GM19240 (cell line): Measurements from ENCODE around the gene HNRNPR.

Experiments used
- DNase-seq: peaks from one replicate; pipeline ENCODE4 v3.0.0; 2011; ENCODE audit warnings: low spot score; ENCODE audit not compliant: insufficient read length

The HNRNPR gene

DNA sequence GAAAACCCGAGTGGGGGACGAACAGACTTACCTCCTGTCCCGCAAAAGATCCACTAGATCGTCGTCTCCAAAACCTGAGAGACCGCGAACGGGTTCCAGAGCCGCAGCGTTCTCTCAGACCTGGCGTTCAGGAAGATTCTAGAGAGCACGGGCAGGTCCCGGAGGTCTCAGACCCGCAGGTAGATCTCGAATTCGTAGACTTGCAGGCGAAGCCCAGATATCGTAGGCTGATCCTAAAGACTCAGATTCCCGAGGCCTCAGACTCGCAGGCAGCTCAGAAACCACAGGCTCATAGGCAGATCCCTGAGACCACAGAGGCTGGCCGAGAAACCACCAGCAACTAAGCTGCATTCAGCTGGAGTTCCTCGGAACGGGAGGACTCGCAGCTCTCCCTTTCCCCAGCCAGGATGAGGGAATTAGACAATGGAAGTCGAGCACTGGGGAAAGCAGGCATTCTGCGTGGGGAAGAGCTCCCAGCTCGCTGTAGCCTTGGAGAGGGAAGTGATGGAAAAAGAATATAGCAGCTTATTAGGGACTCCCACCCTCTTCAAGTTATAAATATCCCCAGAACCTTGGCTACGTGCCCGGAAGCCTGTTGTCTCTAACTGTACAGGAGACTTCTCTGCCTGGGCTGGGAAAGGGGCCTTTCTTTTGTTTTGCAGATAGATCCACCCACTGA is 25.4 kb upstream of the HNRNPR start, which contains the start of gene ZNF436:
Gene ZNF436 (minus strand): TSS at position 502 of the 679 bp plus-strand sequence. CDS start 1,831 bp downstream, outside the sequence.
- DNase-seq = no peak

DNA sequence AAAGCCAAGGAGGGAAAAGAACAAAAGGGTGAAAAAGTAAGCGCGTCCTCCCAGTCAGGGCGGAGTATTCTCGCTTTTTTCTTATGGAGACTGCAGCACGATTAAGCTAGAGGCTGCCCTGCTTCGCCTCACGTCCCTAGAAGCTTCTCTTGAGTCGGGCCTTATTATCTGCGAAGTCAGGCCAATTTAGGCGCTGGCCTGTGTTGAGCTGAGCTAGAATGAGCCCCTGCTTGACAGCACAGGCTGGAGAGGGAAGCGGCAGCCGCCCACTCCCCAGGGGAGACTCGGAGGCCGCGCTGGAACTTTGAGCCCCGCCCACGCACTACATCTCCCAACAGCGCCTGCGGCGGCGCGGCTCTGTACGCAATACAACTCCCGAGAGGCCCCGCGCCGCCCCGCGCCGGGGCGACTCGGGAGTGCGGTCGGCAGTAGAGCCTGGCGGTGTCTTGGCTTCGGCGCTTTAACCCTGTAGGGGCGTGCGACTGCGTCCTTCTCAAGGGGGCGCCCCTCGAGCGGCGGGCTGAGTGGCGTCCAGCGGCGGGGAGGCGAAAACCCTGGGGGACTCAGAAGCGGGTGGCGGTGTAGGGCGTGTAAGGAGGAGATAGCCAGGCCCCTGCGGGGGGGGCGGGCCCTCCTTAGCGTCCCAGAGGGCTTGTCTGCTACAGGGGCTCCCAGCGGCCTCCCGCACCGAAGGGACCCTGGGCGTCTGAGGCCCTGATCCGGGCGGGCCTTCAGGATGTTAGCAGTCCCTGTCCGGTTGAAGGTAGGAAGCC is 24.7 kb upstream of the HNRNPR start:
- DNase-seq = peak; percentile 52

DNA sequence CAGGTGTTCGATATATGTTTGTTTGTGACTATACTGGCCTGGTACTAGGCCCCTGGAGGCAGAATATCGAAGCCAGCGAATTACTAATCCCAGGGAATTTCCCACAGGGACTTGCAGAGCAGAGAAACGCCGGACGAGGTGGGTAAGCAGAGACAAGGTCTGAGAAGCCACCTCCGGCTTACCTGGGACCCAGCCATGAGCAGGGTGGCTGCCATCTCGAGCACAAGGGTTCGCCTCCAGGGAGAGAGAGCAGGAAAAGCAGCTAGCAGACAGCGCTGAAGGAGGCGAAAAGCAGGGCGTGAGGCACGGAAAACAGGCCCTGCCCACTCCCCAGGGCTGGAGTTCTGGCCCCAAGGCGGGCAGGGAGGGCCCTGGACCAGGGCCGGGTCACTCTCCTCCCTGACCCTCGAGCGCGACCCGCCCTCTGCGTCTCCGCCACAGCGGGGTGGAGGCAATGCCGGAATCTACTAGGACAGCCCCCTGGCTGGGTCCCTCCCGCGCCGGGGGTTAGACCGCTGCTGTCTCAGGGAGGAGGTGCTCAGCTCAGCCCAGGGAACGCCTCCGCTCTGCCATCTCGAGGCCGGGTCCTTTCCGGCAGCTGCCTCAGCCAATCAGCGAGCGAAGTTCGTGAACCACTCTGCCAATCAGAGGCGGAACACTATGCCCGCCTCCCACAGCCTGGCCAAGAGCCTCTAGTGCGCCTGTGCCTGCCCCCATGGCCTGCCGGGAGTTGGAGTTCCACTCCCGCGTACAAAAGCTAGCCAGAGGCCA is 23.9 kb upstream of the HNRNPR start:
- DNase-seq = peak; percentile 95

DNA sequence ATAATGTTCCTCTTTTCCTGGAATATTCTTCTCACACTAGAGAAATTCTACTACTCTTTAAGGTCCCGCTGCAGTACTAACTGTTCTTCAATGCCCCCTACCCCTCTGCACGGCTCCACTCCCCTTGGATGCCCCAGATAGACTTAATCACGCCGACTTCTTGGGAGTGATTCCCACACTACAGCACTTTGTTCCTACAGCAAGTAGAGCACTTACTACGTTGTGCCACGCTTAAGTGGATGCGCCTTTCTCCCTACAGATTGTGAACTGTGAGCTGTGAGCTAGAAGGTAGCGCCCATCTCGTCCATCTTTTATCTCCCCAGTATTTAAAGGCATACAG is 23.3 kb upstream of the HNRNPR start:
- DNase-seq = no peak

DNA sequence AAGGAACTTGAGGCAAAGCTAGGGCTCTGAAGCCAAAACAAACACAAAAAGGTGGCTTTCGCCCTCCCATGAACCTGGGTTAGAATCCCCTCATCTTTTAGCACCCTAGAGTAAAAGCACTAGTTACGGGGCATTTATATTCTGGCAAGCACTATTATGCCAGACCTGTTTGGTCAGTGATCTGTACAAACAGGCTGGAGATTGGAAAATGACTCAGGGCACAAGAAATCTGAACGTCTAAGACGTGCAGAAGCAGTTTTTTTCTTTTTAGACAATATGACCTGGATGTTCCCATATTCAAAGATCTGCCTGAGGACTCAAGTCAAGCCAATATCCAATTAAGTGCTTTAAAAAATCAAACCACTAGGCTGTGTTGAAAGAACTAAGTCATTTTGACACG is 22.5 kb upstream of the HNRNPR start:
- DNase-seq = no peak

DNA sequence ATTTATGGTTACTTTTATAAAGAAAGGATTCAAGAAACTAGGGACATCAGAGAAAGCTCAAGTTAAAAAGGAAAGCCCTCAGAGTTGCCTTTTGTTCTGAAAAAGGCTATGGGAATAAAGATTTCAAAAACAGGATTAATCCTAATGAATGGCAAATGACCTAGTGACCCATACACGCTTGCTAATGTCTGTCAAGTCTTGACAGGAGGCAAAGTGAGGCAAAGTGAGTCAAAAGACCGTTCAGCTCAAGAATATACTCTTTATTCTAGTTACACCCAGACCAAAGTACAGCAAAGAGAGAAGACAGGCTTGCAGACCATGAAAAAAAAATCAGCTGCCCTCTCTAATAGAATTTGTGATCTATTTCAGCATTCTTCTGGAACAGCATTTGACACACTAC is 22.1 kb upstream of the HNRNPR start:
- no peak for DNase-seq

DNA sequence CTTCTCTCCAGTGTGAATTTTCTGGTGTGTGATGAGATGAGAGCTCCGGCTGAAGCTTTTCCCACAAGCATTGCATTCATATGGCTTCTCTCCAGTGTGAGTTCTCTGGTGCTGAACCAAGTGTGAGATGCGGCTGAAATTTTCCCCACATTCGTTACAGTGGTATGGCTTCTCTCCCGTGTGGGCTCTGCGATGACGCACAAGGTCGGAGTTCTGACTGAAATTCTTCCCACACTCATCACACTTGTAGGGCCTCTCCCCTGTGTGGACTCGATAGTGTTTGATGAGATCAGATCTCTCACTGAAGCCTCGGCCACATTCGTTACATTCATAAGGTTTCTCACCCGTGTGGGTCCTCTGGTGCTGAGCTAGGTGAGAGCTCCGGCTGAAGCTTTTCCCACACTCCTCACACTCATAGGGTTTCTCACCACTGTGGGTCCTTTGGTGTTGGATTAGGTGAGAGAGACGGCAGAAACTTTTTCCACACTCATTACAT is 18.2 kb upstream of the HNRNPR start:
- no peak for DNase-seq

DNA sequence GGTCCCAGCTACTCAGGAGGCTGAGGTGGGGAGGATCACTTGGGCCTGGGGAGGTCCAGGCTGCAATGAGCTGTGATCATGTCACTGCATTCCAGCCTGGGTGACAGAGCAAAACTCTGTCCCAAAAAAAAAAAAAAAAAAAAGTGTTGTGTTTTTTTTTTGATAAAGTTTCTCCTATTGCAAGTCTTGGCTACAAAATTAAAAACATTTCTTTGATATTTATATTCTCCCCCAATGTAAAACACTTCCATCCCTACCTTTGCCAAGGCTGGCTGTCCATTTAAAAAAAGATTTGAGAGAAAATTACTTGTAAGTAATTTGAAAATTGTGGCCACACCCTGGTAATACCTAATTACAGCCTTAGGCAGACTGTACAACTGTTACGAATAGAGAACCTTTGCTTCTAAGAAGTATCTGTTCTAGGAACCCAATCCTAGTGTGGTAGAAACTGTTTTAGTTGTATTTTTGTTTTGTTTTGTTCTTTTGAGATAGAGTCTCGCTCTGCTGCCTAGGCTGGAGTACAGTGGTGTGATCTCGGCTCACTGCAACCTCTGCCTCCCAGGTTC is 14.3 kb upstream of the HNRNPR start:
- DNase-seq = no peak

DNA sequence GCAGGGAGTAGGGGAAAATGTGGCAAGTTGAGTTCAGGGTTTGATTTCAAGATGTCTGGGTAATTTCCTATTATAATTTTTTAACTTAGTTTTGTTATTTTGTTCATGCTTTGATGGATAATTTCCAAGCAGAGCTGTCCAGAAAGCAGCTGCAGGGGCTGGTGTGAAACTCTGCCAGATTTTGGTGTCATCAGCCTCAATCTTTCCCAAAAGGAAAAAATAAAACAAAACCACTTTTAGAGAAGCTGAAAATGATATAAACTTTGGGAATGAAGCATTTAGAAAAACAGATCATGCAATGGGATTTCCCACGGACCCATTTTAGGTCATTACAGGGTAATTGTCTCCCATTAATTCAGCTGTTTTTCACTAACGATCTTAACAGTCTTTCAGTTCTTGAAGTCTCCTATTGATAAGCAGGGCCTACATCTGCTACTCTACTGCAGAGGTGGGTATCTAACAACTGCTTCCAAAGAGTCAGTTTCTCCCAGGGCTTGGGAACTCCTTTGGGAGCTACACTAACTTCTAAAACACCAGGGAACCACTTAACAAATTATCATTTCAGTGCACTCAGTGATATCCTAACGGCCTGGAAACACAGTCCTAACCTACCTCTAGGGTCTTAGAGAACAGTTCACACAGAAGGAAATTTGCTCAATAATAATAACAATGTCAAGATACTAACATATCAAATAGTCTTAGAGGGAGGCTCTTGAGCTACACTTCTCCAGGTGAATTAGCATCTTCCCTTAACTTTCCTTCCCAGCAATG is 13.2 kb upstream of the HNRNPR start:
- DNase-seq = no peak

DNA sequence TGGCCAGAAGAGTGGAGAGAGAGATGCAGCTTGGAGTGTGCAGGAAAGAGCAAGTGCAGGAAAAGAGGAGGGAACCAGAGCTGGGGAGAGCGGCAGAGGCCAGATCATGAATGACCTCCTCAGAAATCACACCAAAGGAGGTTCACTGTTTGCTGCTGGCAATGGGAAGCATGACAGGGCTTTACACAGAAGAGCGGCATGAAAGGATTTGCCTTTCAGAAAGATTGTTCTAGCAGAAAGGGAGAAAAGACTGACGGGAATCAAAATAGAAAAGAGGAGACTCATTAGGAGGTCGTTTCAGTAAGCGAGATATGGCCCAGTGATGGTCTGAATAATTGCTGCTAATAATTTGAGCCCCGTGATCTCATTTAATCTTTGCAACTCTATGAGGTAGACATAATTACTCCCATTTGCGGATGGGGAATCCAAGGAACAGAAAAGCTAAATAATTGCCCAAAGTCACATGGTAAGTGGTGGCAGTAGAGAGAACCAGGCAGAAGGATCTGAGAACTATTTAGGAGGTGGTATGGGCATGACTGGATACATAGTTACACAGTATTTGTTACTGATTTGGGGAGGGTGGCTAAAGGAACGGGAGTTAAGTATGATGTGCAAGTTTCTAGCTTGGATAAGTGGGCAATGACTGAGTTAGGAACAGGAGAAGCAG is 12.5 kb upstream of the HNRNPR start:
- no peak for DNase-seq

DNA sequence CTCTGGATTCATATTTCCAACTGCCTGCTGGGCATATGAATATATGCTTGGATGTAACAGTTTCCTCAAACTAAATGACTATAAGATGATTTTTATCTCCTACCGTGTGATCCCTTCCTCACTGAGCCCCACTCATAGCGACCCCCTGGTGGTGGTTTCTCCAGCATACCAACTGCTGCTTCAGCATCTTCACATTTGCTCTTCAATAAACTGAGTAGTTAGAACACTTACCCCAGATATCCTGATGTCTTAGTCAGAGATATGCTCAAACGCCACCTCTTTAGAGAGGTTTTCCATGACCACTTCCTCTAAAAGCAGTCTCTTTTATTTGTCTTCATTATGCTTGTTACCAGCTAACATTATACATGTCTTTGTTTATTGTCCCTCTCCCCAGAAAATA is 10.2 kb upstream of the HNRNPR start:
- no peak for DNase-seq

DNA sequence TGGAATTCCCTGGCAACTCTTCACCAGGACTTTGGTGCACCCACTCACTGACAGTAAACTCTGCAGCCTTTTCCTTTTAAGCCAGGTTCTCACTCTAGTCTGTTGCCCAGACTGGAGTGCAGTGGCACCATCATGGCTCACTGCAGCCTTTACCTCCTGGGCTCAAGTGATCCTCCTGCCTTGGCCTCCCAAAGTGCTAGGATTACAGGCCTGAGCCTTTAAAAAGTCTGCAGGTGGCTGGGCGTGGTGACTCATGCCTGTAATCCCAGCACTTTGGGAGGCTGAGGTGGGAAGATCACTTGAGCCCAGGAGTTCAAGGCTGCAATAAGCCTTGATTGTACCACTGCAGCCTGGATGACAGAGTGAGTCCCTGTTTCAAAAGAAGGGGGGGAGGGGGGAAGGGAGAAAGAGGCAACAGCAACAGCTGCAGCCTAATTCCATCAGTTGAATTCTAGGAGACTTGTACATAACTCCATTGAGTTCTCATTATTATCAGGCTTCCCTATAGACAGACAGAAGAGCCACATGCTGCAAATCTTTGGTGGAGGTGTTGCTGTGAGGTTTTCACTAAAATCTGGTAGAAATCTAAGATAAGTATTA is 8.1 kb upstream of the HNRNPR start:
- no peak for DNase-seq

DNA sequence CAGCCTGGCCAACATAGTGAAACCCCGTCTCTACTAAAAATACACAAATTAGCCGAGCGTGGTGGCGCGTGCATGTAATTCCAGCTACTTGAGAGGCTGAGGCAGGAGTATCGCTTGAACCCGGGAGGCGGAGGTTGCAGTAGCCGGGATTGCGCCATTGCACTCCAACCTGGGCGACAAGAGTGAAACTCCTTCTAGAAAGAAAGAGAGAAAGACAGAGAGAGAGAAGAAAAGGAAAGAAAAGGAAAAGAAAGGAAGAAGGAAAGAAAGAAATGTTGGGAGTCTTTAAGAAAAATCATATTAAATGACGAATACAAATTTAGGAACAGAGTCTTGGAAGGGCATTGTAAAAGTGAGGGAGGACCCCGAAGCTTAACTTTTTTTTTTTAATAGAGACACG is 1.8 kb upstream of the HNRNPR start:
- DNase-seq = no peak

DNA sequence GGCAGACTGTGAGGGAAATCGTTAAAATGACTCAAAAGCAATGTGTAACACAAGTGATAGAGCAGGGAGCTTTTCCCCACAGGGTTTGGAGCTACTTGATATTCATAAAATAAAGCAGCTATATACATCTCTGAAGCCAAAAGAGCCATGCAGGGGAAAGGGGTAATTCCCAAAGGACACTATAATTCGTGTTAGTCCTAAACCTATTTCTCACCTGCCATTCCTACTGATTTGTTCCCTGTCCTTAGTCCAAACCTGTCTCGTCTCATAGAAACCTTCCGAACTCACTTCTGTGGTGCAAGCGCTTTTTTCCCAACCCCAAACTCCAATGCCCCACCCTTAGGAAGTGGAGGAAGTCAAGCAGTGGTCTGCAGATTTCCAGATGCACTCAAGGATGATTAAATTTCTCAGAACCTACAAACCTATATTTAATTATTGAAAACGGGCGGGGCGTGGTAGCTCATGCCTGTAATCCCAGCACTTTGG is 946 bp upstream of the HNRNPR start:
- DNase-seq = no peak

DNA sequence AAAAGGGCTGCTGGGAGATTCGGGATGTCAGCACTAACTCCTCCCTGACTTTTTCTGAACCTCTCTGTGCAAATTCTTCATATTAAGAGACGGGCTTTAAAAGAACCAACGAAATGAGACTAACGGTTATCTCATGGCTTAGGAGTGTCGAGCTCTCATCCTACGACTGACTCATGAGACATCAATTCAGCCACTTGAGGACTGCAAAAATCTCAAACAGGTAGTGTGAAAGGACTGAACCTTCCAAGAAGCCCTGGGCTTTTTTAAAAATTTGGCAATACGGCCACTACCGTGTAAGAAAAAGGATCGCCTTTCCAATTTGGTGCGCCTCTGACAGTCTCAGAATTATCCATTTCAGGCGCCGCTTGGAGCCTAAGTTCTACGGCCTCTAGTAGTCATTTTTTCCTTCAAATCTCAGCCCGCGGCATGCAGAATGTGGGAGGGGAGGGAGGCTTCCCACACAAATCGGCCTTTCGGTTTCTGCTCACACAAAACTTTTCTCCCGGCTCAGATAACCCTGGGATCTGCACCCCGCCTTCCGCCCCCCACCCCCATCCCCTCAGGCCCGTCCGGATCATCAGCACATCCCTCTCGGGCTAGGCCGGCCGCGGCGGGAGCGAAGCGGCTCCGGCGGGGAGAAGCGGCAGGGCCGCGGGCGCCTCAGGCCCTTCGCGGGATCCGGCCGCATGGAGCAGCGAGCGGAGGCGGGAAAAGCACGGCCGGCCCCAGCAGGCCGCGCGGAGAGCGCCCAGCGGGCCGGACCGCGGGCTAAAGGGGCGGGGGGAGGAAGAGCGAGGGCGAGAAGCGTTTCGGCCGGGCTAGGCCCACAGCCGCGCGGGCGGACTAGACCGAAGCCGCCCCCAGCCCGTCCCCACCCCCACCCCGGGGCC is 618 bp downstream of the HNRNPR start:
- no peak for DNase-seq

DNA sequence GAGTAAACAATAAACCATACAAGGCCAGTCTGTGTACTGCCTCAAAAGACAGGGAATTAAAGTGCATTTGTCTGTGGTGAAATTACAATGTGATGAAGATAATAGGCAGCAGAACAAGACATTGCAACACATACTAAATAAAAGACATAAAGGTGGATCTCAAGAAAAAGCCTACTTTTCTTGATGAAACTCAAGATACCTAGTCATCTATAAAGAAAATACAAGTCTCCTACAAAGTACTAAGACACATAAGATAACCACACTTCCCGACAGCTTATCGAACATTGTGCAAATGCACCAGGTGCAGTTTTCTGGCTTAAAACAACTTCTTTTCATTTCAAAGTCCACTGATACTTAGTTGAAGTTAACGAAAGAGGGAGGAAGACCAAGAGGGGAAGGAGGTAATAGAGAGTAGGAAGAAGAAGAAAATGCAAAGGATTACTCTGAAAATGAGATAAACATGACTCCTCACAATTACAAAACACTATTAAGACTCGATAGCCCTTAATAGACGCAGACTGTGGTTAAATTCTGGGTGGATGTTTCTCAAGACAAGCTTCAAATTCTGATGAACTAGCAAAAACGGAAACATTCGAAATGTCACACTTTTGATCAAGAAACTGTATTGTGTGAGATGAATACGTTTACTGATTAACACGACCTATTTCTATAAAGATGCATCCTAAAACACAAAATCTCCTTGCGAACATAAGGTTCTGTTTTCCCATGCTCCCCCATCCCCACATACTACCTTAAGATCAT is 2.0 kb downstream of the HNRNPR start:
- no peak for DNase-seq

DNA sequence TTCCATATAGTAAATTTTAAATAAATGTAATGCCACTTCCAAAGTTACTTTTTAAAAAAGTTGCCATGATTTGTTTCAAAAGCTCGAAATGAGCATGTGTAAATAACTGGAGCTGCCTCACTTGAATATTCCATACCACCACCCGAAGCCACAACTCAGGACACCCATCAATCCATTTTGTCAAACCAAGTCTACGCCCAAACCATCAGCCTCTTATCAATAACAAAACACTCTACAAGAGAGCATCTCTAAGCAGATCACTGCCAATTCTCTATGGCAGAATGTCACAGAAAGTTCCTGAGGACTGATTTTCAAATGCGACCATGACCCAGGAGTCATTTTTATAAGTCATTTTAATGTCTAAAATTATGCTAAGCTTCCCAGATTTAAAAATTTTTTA is 4.5 kb downstream of the HNRNPR start:
- DNase-seq = no peak

DNA sequence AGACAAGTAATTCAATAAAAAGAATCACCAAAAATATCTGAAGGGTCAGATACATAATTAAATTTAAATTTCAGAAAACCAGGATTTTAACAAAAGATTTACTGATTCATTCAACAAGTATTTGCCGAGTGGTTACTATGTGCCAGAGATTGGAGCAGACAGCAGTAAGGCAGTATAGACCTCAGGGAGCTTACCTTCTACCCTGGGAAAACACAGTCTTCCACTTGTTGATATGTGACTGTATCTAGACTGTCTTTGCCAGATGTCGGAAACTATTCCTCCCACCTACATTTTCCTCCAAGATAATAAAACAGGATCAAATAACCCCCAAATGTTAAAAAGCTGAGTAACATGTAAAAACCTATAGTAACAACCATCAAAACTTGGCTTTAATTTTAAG is 6.2 kb downstream of the HNRNPR start:
- DNase-seq = no peak
